Omental fat pad (tissue), 4 donors: ENCODE measurements around the gene KDM5A. TPM values are rescaled to one million over a fixed set of nuclear protein-coding genes. Genes with fewer than 3 reads are reported as not detected.

Experiments used
- ATAC-seq: fragments of 150-250 bp; one replicate; pipeline ENCODE4 v1.9.1; 2016; ENCODE audit warnings: mild to moderate bottlenecking, moderate library complexity; ENCODE audit not compliant: low FRiP score
- DNase-seq: peaks from one replicate; pipeline ENCODE4 v3.0.0-alpha.2; 2019; ENCODE audit warnings: low spot score
- total RNA-seq, 4 donors: library from RNA; depleted of rRNA; stranded (reverse); fragments of >200 nt; gene quantifications; one replicate each; pipeline ENCODE4 v1.1.0, GENCODE V29; 2016
- TF ChIP-seq, protein P1 (sequence below), 3 donors: fragments of 450-650 bp; IDR thresholded peaks; one replicate each; pipeline ENCODE4 v1.5.1; 2016 to 2017; ENCODE audit warnings: antibody characterized with exemption in 3 of 3, mild to moderate bottlenecking in 3 of 3, moderate library complexity in 2 of 3

Gene KDM5A
- total RNA-seq, 4 donors from 2014 or later = 48.0 to 86.2 (median 49.9) TPM

- DNase-seq (no peak), ATAC-seq (no peak)
- TF ChIP-seq, protein P1, sequence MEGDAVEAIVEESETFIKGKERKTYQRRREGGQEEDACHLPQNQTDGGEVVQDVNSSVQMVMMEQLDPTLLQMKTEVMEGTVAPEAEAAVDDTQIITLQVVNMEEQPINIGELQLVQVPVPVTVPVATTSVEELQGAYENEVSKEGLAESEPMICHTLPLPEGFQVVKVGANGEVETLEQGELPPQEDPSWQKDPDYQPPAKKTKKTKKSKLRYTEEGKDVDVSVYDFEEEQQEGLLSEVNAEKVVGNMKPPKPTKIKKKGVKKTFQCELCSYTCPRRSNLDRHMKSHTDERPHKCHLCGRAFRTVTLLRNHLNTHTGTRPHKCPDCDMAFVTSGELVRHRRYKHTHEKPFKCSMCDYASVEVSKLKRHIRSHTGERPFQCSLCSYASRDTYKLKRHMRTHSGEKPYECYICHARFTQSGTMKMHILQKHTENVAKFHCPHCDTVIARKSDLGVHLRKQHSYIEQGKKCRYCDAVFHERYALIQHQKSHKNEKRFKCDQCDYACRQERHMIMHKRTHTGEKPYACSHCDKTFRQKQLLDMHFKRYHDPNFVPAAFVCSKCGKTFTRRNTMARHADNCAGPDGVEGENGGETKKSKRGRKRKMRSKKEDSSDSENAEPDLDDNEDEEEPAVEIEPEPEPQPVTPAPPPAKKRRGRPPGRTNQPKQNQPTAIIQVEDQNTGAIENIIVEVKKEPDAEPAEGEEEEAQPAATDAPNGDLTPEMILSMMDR (IDR thresholded peaks at IDR 0.05) = no peak
Observed at GRCh38 chr12:331287-331686, 57.8 kb downstream of the KDM5A start.

DNA sequence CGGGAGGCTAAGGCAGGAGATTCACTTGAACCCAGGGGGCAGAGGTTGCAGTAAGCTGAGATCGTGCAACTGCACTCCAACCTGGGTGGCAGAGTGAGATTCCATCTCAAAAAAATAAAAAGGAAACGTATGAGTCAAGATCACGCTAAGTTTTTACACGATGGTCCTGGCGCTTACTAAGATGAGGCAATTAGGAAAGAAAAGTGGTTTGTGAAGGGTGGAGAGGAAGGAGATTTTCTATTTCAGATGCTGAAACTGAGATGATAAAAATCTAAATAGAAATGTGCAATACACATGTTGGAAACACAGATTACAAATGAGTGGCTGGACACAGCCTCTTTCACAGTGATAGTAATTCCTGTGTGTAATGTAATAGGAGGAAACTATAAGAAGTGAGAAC, 63.2 kb downstream of the KDM5A start:
- DNase-seq = no peak
- ATAC-seq = no peak
- TF ChIP-seq, protein P1 (IDR thresholded peaks at IDR 0.05) = no peak

- no peak for DNase-seq
- ATAC-seq = no peak
- TF ChIP-seq, protein P1 (IDR thresholded peaks at IDR 0.05) = no peak
Observed at GRCh38 chr12:323507-323906, 65.6 kb downstream of the KDM5A start.

DNA sequence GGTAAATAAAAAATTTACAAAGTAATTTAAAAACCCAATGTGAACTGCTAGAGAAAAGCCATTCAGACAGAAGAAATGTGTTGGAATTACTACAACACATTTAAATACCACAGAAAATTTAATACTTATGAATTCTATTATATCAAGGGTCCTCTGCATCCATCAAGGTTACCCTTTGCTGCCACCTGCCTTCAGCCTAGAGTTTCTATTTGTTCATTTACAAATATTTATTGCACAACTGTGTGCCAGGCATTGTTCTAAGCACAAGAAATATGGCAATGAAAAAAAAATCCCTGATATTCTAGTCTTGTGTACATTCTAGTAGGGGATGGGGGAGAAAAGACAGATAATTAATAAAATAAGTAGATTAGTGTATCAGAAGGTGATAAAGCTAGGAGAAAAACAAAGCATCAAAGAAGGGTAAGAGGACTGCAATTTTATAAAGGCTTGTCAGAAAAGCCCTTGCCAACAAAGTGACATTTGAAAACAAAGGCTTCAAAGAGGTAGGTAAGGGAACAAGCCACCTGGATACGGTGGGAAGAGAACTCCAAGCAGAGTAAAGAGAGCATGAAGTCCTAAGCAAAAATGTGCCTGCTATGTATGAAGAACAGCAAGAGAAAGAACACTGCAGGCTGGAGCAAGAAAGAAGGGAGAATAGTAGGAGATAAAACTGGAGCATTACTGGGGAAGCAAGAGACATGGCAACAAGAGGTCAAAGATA, 67.4 kb downstream of the KDM5A start:
- DNase-seq = no peak
- TF ChIP-seq, protein P1 (IDR thresholded peaks at IDR 0.05) = no peak
- no peak for ATAC-seq

DNA sequence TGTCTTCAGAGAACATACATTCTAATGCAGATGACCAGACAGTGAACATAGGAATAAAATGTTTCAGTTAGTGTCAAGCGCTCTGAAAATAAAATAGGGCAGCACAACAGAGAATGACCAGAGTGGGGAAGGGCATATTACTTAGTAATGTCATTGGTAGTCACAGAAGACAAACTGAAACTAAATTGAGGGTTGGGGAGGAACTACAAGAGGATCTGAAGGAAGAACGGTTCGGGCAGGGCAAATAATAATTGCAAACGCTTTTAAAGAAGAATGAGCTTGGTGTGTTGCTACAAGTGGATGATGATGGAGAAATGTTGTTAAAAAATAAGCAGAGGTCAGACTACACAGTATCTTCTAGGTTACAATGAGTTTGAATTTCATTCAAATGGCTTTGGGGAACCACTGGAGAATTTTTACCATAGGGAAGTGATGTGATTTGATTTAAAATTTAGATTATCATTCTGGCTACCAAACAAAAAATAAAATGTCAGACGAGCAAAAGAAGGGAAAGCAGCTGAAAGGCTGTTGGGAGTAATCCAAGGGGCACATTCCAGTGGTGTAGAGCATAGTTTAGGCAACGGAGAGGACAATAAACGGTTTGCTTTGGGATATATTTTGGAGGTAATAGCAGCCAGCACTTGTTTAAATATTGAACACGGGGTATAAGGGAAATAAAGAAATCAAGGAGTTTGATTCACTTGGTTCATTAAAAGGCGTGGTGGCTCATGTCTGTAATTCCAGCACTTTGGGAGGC, 70.2 kb downstream of the KDM5A start:
- no peak for ATAC-seq
- no peak for DNase-seq
- TF ChIP-seq, protein P1 (IDR thresholded peaks at IDR 0.05) = no peak

- ATAC-seq = no peak
- TF ChIP-seq, protein P1 (IDR thresholded peaks at IDR 0.05) = no peak
- DNase-seq = no peak
Observed at GRCh38 chr12:308511-308910, 80.6 kb downstream of the KDM5A start.

DNA sequence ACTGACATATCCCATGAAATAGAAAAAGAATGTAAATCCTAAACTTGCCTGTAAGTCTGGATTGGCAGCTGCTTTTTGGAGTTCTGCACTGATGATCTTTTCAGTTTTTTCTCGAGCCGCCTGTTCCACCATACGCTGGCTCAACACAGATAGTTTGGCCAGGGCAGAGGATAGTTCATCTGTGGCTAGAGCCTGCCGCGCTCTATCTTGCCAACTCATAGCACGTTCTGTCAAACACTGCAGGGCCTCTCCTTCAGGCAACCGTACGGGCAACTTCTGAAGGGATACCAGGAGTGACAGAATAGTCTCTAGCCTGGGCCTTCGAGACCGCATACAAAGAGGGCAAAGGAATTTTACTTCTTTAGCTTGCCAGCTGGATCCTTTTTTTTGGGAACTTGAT, 81.7 kb downstream of the KDM5A start:
- no peak for ATAC-seq
- TF ChIP-seq, protein P1 (IDR thresholded peaks at IDR 0.05) = no peak

More for the DNA sequence above, 81.7 kb downstream of the KDM5A start:
- no peak for DNase-seq
